ENCODE results near the gene TH. TPM values are rescaled to one million over a fixed set of nuclear protein-coding genes. Genes with fewer than 3 reads are reported as not detected.
"Not testable (repeated sequence)": the region's sequence is repeated elsewhere in the genome, so short reads cannot be mapped to it uniquely, and the experiment has no call there.

The TH gene
- total RNA-seq, 1 donor from 2014 or later: not detected

DNA sequence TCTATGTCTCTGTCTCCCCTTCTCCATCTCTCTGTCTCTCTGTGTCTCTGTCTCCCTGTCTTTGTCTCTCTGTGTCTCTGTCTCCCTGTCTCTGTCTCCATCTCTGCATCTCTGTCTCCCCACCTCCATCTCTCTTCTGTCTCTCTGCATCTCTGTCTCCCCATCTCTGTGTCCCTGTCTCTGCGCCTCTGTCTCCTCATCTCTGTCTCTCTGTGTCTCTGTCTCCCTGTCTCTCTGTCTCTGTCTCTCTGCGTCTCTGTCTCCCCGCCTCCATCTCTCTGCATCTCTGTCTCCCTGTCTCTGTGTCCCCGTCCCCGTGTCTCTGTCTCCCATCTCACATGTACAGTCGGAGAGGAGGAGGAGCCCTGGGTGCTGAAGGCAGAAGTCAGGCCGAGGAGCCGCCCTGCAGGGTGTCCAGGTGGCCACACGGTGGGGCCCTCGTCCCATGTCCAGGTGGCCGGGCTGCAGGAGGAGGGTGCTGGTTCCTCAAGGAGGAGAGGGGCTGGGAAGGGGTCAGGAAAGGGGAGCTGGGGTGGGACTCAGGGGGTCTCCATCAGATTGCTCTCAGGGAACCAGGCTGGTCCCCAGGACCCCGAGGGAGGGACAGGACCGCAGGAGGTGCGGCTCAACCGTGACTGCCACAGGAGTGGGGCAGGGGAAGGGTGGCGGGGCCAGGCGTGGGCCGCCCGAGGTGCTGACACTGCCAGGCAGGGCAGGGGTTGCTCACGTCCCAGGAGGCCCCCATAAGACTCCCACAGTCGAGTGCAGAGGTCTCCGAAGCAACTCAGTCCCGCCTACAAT is 25.6 kb upstream of the TH start:
- peak; percentile 57 for DNase-seq (ENCODE audit: low read depth)

DNA sequence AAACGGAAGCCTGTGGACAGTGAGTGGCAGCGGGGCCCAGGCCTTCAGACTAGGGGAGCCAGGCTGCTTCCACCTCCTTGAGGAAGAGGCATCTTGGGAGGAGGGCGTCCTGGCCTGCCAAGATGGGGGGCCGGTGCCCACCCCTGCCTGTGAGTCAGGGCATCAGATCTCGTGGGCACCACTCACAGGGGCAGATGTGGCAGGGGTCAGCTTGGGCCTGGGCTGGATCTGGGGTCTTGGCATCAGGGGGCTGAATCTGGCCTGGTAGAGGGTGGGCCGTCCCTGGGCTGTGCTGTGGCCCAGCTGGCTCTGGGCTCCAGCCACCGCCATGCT is 24.1 kb upstream of the TH start:
- no peak for DNase-seq (ENCODE audit: low read depth)

DNA sequence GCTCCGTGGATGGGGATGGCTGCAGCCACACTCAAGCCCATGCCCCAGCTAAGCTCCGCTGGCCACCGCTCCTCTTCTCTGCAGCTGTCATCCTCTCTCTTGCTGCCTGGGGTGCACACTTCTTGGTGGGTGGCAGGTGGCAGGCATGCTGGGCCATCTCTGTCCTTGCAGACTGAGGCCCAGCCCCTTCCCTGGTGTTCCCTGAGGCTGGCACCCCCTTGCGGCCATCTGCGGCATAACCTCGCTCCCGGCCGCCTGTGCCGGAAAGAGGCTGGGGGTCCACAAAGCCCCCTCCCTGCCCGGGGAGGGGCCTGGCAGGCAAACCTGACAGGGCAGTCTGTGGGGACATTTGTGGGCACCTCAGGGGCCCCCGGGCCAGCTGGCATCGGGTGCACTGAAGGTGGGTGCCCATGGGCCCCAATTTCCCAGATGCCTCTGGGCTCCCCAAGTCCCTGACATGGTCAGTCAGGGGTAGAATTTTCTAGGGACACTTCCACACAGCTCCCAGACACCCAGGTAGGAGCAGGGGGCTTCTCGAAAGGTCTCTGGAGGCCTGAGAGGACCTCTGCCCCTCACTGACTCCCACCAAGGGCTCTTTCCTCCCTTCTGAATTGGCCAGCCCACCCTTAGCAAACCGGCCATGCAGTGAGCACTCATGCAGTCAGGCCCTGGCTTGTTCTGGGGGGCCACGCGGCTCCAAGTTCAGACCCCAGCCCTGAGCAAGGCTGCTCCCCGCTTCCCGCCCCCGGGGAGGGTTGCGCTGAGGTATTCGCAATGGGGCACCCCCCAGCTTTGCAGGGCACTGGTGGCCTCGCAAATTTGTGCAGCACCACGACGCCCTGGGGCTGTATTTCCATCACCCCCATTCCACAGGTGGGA is 23.5 kb upstream of the TH start:
- DNase-seq (ENCODE audit: low read depth): peak; percentile 87

DNA sequence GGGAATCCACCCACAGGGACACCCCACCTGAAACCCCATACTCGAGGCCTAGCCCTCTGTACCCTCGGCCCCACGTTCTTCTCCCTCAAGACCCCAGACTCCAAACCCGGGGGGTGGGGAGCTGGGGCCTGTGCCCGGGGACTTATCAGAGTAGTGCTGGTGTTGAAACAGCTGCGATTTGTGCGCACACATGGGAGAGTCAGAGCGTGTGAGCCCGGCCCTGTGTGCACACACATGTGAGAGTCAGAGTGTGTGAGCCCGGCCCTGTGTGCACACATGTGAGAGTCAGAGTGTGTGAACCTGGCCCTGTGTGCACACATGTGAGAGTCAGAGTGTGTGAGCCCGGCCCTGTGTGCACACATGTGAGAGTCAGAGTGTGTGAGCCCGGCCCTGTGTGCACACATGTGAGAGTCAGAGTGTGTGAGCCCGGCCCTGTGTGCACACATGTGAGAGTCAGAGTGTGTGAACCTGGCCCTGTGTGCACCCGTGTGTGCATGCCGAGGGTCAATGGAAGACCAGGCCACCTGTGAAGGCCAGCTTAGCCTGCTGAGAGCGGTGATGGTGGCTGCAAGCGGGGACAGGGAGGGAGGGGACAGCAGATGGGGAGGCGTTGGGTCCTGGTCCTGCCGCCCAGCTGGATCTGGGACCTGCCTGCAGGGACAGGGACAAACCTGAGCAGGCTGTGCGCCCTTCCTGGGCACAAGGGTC is 22.4 kb upstream of the TH start:
- not testable (repeated sequence) for DNase-seq (ENCODE audit: low read depth)

DNA sequence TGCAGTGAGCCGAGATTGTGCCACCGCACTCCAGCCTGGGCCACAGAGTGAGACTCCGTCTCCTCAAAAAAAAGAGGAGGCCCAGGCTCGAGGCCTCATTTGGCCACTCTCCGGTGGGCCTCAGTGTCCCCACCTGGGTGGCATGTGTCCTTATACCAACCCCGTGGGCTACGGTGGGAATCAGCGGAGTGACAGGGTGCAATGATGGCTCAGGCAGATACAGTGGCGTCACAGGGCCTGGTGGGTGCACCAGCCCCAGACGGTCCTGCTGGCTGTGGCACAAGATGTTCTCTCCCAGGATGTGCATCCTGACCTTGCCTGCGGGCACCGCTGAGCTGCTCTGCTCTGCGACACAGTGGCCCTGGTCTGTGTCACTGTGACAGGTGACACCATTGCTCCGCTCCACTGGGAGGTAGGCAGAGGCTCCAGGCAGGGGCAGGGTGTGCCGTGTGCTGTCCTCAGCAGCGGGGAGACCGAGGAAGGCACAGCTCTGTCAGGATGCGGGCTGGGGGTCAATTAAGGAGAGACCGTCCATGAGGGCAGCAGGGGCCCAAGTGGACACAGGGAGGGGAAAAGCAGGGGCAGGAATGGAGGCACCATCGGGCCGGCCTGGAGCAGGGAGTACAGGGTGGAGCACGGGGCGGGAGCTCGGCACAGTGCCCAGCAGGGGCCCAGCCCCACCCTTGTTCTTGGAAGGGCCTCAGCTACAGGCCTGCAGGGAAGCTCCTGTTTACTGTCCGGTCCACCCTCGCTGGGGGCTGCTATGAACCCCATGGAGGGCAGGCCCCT is 21.7 kb upstream of the TH start:
- no peak for DNase-seq (ENCODE audit: low read depth)

DNA sequence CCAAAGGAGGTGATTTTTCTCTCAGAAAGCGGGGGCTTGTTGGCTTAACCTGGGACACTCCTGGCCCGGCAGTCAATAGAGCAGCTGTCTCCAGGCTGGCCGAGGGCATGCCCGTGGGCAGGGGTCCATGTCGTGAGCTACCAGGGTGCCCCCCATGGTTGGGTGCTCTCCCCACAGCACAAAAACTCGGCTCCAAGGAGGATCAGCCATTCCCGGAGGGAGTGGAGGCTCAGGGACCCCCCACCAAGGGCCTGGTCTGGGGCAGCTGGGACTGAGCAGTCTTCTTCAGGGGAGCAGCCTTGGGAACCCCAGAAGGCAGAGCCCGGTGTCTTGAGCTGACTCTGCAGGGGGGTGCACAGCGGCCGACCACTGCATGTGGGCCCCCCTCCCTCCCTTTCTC is 20.8 kb upstream of the TH start:
- DNase-seq (ENCODE audit: low read depth): no peak

DNA sequence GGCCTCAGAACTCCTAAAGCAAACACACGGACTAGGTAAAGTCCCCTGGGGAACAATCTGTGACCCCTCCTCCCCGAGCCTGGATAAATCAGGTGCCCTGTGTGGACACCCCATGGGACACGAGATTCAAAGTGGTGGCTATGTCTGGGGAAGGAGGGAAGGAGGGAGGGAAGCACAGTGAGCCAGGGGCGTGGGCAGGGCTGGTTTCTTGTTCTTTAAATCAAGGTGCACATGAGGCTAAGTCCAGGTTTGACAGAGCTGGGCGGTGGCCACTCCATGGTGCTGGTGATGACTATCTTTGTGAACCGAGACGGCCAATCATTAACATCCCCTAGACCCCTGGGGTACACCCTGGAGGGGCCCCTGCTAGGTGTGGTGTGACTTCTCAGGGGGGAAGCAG is 20.3 kb upstream of the TH start:
- no peak for DNase-seq (ENCODE audit: low read depth)

DNA sequence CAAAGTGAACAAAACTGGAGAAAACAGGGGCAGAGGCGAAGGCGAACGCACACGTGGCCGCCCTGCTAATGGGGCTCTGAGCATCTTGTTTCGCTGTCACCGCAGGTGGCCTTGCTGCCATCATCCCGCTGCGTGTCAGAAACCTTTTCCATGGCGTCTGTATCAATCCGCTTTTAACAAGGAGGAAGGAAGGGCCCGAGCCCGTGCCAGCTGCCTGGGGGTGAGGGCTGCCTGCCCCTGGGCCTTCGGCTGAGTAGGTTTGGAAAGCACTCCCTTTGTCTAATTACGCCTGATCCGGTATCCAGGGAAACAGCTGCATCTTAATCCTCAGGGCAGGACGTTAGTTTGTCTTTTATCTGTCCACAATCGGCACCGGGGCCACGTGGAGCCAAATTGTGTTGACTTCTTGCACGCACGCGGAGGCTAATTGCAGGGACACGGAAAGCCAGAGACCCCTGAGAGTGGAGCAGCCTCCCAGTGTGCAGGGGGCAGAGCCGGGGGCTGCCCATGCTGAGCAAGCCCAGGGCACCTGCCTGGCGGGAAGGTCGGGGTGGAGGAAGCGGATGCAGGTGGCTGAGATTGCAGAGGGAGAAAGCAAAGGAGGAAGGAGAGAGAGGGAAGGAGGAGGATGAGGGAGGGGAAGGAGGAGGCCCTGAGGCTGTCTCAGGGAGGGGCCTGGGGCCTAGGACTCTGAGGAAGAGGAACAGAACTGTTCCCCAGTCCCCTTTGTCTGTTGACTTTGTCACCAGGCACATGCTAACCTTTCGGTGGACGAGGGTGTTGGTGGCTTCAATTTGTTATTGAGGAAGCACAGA is 19.2 kb upstream of the TH start:
- no peak for DNase-seq (ENCODE audit: low read depth)

DNA sequence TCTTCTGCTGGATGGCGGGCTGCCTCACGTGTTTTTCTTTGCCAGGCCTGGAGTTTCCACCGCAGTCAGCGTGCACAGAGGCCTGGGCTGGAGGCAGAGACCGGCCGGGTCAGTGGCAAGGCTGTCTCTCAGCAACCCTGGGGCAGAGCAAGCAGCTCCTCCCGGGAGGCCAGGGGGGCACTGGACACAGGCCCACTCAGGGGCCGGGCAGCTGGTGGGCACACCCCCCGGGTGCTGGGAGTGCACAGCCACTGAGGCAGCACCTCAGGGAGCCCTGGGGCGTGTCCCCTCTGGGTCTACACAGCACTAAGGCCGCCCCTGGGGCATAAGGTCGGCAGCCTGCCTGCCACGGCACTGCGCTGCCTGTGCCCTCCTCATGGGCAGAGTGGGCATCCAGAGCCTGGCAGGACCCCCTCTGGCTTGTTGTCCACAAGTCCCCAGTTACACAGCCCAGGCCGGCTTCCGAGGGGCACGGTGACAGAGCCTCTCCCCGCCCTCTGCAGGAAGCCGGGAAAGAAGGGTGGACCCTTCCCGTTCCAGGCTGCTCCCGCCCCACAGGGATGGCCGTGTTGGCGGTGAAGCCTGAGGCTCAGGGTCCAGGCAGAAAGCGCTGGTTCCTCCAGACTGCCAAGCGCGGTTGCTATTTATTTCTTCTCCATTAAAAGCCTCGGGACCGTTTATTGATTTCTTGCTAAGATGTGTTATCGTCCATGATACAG is 18.5 kb upstream of the TH start:
- no peak for DNase-seq (ENCODE audit: low read depth)

DNA sequence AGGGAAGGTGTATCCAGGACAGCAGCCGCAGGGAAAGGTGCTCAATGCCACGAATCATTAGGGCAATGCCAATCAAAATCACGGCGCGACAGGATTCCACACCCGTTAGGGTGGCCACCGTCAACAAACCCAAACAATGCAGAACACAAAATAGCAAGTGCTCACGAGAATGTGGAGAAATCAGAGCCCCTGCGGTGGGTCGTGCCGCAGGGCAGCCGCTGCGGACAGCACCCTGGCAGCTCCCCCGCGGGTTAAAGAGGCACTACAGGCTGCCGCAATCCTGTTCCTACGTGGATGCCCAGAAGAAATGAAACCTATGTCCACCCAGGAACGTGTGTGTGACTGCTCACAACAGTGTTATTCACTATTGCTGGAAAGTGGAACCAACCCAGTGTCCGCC is 17.1 kb upstream of the TH start:
- DNase-seq (ENCODE audit: low read depth): no peak

DNA sequence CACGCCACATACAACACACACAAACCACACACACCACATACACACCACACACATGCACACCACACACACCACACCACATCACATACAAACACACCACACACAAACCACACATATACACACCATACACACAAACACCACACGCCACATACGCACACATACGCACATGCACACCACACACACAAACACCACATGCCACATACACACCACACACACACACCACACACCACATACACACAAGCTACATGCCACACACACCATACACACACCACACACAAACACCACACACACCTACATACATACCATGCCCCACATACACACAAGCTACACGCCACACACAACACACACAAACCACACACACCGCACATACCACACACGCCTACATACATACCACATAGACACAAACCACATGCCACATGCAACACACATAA is 15.7 kb upstream of the TH start:
- DNase-seq (ENCODE audit: low read depth): no peak

DNA sequence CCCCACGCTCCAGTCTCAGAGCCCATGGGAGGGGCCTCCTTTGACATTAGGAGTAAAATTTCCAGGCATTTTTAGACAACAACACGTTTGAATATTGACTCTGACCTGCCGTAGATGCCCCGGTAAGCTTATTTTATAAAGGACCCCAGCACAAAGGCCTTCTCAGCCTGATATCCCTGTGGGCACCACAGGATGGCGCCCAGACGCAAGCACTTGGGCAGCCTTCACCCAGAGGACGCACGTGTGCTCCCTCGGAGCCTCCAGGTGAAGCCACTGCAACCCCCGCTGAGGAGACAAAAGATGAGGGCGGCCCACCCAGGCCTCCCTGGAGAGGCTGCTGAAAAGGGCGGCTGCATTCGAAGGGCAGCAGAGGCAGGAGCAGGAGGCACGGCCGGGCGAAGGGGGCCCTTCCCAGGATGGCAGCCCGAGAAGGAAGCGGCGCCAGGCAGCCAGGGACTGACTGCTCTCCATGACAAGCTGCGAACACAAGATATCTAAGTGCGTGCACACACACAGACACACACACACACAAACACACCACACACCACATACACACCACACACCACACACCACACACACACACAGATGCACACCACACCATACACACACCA is 15.2 kb upstream of the TH start:
- no peak for DNase-seq (ENCODE audit: low read depth)

DNA sequence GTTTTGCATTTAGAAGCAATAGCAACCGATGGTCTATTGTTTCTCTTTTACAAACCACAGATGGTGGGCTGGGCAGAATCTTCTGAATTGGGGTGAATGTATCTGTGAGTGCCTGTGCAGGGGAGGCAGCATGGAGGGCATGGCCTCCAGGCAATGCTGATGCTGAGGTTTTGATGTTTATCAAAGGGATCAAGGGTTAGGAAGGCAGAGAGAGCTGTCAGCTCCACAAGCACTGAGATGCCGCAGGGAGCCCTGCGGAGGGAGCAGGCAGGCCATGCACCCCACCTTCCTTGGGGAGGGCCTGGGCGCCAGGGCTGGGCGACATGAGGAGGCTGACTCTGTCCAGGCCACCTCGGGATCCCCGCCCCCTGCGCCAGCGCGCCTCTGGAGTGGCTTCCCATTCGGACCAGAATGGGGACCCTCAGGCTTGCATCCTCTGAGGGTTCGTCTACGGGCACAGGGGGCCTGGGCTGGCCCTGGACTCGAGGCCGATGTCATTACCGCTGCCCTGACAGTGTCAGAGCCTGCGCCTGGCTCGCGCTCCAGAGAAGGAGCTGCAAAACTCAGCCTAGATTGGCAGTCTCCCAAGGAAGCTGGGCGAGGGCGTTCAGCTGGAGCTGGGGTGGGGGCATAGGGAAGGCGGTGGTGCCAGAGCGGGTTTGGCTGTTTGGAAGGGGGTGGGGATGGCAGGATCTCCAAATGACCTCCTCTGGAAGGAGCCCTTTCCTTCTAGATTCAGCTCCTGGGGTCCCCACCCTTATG is 13.9 kb upstream of the TH start:
- no peak for DNase-seq (ENCODE audit: low read depth)

DNA sequence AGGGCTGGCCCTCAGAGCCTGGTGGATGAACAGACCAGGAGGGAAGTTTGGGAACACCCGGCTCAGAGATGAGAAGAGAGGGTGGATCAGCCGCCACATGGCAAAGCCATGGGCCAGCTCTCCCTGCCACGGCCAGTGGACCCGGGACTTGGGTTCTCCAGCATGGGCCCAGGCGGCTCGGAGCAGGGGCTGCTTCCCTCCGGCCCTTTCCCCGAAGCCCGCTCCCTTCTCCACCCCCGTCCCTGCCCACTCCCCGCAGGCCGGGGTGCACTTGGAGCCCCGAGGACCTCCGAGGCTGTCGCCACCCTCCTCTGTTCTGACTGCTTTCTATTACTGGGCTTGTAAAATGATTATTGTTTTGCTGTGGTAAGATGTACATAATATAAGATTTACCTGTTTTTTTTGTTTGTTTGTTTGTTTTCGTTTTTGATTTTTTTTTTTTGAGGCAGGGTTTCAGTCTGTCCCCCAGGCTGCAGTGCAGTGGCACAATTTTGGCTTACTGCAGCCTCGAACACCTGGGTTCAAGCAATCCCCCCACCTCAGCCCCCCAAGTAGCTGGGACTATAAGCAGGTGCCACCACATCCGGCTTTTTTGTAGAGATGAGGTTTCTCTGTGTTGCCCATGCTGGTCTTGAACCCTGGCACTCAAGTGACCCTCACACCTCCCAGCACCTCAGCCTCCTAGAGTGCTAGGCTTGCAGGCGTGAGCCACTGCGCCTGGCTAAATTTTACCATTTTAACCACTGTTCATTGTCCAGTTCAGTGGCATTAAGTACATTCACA is 11.3 kb upstream of the TH start:
- DNase-seq (ENCODE audit: low read depth): no peak

DNA sequence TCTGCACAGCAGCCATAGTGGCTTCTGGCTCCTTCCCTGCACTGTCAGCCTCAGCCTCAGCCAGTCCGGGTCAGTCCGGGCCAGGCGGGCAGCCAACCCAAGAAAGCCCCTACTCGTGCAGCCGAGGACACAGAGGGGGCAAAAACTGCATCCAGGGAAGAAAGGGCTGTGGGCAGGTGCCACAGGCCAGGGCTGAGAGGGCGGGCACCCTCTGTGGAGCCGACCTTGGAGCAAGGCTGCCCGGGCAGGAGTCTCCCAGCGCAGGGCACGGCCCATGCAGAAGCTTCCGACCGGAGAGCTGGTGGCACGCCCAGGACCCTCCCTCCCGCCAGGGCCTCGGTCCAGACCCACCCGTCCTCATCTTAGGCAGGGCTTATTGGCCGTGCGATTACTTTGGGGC is 10.5 kb upstream of the TH start:
- DNase-seq (ENCODE audit: low read depth): no peak

DNA sequence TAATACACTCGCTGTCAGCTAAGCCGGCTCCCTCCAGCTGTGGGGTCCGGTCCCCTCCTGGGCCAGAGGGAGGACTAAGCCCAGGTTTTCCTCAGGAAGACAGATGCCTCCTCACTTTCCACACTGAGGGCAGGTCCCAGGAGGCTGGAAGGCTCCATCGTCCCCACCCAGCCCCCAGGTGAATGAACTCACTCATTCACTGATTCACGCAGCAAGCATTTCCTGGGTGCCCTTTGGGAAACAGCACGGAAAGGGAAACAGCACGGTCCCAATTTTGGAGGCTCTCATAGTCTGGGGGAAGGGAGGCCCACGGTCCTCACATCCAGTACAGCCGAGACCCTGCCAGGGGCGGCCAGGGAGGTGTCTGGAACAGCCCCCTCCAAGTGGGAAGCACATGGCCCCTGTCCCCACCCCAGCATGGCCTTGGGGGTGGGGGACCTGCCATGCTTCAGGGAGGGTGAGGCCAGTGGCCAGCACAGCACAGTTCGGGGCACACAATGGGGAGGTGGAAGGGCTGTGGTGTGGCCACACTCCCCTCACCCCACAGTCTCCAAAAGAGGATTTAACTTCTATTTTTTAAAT is 9.3 kb upstream of the TH start:
- DNase-seq (ENCODE audit: low read depth): no peak

DNA sequence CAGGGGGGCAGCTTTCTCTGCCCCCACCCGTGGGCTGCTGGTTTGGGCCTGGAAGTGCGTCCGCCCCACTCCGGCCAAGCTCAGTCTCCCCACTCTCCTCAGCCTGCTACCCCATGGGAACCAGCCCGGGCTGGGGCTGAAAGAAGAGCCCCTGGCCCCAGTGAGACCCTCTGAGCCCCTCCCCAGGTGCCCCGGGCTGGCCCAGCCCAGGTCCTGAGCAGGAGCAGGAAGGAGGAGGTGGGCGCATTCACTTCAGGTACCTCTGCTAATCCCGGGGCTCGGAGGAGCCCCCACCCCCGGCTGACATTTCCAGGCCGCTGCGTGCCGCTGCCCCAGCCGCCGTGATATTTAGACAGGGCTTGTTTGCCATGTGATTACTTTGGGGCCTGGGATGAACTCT is 8.7 kb upstream of the TH start:
- no peak for DNase-seq (ENCODE audit: low read depth)

All from myocyte (in vitro differentiated cells).